Adrenal gland (tissue), 5 donors: ENCODE measurements around the gene HDAC4.
"Not testable (repeated sequence)": the region's sequence is repeated elsewhere in the genome, so short reads cannot be mapped to it uniquely, and the experiment has no call there.

ENCODE experiments used
- CTCF ChIP-seq, 6 experiments: fragments of 450-650 bp in 4 of 6; fragments of 200-600 bp in 2 of 6; sonication (generic) in 1 of 6; IDR thresholded peaks; 1 replicate in 5 of 6; 2 replicates in 1 of 6; pipeline versions ENCODE4 v1.5.1 to v1.8.0; 2016 to 2021; ENCODE audit warnings: antibody characterized with exemption in 6 of 6, mild to moderate bottlenecking in 2 of 6, moderate library complexity in 1 of 6
- POLR2A ChIP-seq, 2 donors: fragments of 450-650 bp; IDR thresholded peaks; one replicate each; pipeline ENCODE4 v1.6.1; 2017; ENCODE audit warnings: antibody characterized with exemption in 2 of 2, mild to moderate bottlenecking in 2 of 2, moderate library complexity in 1 of 2
- donor health status: DM: no; HTN: no; CAD: no.

DNA sequence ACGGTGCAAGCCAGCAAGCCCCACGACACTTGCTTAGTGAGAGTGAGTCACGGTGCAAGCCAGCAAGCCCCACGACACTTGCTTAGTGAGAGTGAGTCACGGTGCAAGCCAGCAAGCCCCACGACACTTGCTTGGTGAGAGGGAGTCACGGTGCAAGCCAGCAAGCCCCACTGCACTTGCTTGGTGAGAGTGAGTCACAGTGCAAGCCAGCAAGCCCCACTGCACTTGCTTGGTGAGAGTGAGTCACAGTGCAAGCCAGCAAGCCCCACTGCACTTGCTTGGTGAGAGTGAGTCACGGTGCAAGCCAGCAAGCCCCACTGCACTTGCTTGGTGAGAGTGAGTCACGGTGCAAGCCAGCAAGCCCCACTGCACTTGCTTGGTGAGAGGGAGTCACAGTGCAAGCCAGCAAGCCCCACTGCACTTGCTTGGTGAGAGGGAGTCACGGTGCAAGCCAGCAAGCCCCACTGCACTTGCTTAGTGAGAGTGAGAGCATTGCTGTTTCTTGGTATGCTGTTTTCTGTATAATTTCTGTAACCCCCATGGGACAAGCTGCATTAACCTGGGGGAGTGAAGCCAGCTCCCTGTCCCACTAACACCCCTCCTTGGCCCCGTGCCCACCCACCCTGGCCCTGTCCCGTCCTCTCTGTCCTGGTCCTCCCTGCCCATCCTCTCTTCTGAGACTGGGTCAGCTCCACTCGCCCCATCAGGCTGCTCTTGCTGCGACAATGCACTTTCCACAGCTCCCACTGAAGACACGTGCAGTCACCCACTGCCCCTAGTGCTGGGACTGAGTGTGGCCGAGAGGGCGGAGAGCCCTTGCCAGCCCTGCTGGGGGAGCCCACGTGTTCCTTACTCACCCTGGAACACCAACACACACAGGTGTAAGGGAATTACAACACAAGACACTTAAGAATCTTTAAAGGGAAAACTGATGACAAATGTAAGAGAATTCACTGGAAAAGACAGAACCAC is 331.2 kb downstream of the HDAC4 start:
- TF ChIP-seq CTCF, POLR2A (IDR thresholded peaks at IDR 0.05): not testable (repeated sequence)
